Measurements from ENCODE around the gene AKAP6. TPM values are rescaled to one million over a fixed set of nuclear protein-coding genes. Genes with fewer than 3 reads are reported as not detected.

AKAP6 gene
- total and polyA plus RNA-seq, 2 of the 8 experiments (the other 6 are each of a cell fraction or from before 2014, with no cell fraction given), result 0.09 to 0.89 TPM

DNA sequence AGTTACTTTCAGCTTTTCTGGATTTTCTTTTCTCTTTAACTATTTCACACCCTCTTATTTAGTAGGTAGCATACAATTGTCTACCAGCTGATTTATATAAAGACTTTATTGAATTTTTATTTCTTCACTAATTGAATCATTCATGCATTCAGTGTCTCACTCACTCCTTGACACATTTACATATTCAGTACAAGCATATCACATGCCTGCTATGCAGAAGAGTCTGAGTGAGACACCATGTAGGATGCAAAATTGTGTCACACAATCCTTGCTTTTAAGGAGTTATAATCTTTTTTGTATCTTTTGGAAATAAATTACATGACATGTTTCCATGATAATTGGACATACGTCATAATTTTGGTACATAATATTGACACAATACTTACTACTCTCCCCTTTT is 83.0 kb downstream of the AKAP6 start (continued):
- TF ChIP-seq ATF3 (IDR thresholded peaks at IDR 0.05; ENCODE audit: insufficient read depth, low read depth, low read length) (no peak), CHD7 (IDR thresholded peaks at IDR 0.05; ENCODE audit: insufficient replicate concordance, low read length) (no peak), BRCA1 (IDR thresholded peaks at IDR 0.05; ENCODE audit: low read depth, low read length) (no peak), PHF8 (conservative IDR thresholded peaks at IDR 0.05; ENCODE audit: low read depth, low read length) (no peak)
